ENCODE results near the gene SEM1. TPM values are rescaled to one million over a fixed set of nuclear protein-coding genes. Genes with fewer than 3 reads are reported as not detected.

SEM1 gene
- total RNA-seq, 1 donor from 2014 or later: 17.2 TPM

- DNase-seq (ENCODE audit: extremely low spot score in 2 of 2): no peak
- TF ChIP-seq POLR2AphosphoS5 (IDR thresholded peaks at IDR 0.05; ENCODE audit: insufficient read depth in 1 of 2, low read depth in 1 of 2) (no peak), POLR2A (IDR thresholded peaks at IDR 0.05) (no peak), CTCF (IDR thresholded peaks at IDR 0.05) (no peak)
- H3K4me1 ChIP-seq: no peaks in the 10 kb centered on the region
- no peaks in the 10 kb centered on the region for H3K27me3 ChIP-seq
- H3K36me3 ChIP-seq: no peaks in the 10 kb centered on the region
- intact Hi-C loops (cut with DNase I): no loop called here
- H3K4me3 ChIP-seq: no peak overlapping the region
- H3K27ac ChIP-seq: no peak overlapping the region
- no peaks in the 10 kb centered on the region for H3K9me3 ChIP-seq
Measured at GRCh38 chr7:96738705-96739104, 29.1 kb upstream of the SEM1 start.

- Histone ChIP-seq H3K27me3 (no peaks in the 10 kb centered on the region), H3K4me3 (no peak overlapping the region), H3K36me3 (no peaks in the 10 kb centered on the region), H3K4me1 (no peaks in the 10 kb centered on the region), H3K9me3 (no peaks in the 10 kb centered on the region), H3K27ac (no peak overlapping the region)
- intact Hi-C loops (cut with DNase I): no loop called here
- no peak for TF ChIP-seq POLR2AphosphoS5 (IDR thresholded peaks at IDR 0.05; ENCODE audit: insufficient read depth in 1 of 2, low read depth in 1 of 2)
- TF ChIP-seq POLR2A (IDR thresholded peaks at IDR 0.05): no peak
- TF ChIP-seq CTCF (IDR thresholded peaks at IDR 0.05): no peak
- no peak for DNase-seq (ENCODE audit: extremely low spot score in 2 of 2)
Measured at GRCh38 chr7:96737545-96738050, 28.0 kb upstream of the SEM1 start.

- TF ChIP-seq POLR2AphosphoS5 (IDR thresholded peaks at IDR 0.05; ENCODE audit: insufficient read depth in 1 of 2, low read depth in 1 of 2) (no peak), CTCF (IDR thresholded peaks at IDR 0.05) (no peak), POLR2A (IDR thresholded peaks at IDR 0.05) (no peak)
- intact Hi-C loops (cut with DNase I): no loop called here
- no peak overlapping the region for H3K4me3 ChIP-seq
Measured at GRCh38 chr7:96734343-96734742, 24.7 kb upstream of the SEM1 start.

GRCh38 chr7:96729820-96730219, 20.2 kb upstream of the SEM1 start:
- Histone ChIP-seq H3K27ac (no peak overlapping the region), H3K36me3 (no peaks in the 10 kb centered on the region), H3K4me1 (no peaks in the 10 kb centered on the region), H3K4me3 (no peak overlapping the region), H3K9me3 (no peaks in the 10 kb centered on the region), H3K27me3 (no peaks in the 10 kb centered on the region)
- no peak for DNase-seq (ENCODE audit: extremely low spot score in 2 of 2)
- TF ChIP-seq POLR2A (IDR thresholded peaks at IDR 0.05) (no peak), POLR2AphosphoS5 (IDR thresholded peaks at IDR 0.05; ENCODE audit: insufficient read depth in 1 of 2, low read depth in 1 of 2) (peak in 1 of 2 donors; percentile 73), CTCF (IDR thresholded peaks at IDR 0.05) (no peak)
- intact Hi-C loops (cut with DNase I): no loop called here

More at GRCh38 chr7:96734343-96734742, 24.7 kb upstream of the SEM1 start:
- no peaks in the 10 kb centered on the region for H3K4me1 ChIP-seq
- H3K9me3 ChIP-seq: no peaks in the 10 kb centered on the region
- no peak overlapping the region for H3K27ac ChIP-seq
- no peaks in the 10 kb centered on the region for H3K36me3 ChIP-seq
- no peak for DNase-seq (ENCODE audit: extremely low spot score in 2 of 2)
- no peaks in the 10 kb centered on the region for H3K27me3 ChIP-seq

- intact Hi-C loops (cut with DNase I): no loop called here
- H3K27me3 ChIP-seq: no peaks in the 10 kb centered on the region
- H3K9me3 ChIP-seq: no peaks in the 10 kb centered on the region
- no peak overlapping the region for H3K27ac ChIP-seq
- H3K4me3 ChIP-seq: no peak overlapping the region
- H3K36me3 ChIP-seq: no peaks in the 10 kb centered on the region
- no peak for DNase-seq (ENCODE audit: extremely low spot score in 2 of 2)
- H3K4me1 ChIP-seq: no peaks in the 10 kb centered on the region
- TF ChIP-seq POLR2AphosphoS5 (IDR thresholded peaks at IDR 0.05; ENCODE audit: insufficient read depth in 1 of 2, low read depth in 1 of 2) (no peak), CTCF (IDR thresholded peaks at IDR 0.05) (no peak), POLR2A (IDR thresholded peaks at IDR 0.05) (no peak)
Measured at GRCh38 chr7:96728139-96728538, 18.5 kb upstream of the SEM1 start.
